Measurements from ENCODE around the gene ODAD2.

The ODAD2 gene

GRCh38 chr10:28020993-28021982 lies 22.4 kb upstream of the ODAD2 start:
- Histone ChIP-seq H3K36me3 (no peaks in the 10 kb centered on the region), H3K9me3 (ENCODE audit: severe bottlenecking) (no peaks in the 10 kb centered on the region), H3K4me3 (ENCODE audit: low read depth, low read length) (no peak overlapping the region), H3K27ac (no peak overlapping the region), H3K27me3 (ENCODE audit: insufficient read depth, low read depth, severe bottlenecking) (no peaks in the 10 kb centered on the region)
- DNase-seq: no peak
- no peak for TF ChIP-seq CTCF (IDR thresholded peaks at IDR 0.05; ENCODE audit: low read depth, low read length)

GRCh38 chr10:28020080-28020860 lies 21.4 kb upstream of the ODAD2 start:
- Histone ChIP-seq H3K36me3 (no peaks in the 10 kb centered on the region), H3K9me3 (ENCODE audit: severe bottlenecking) (no peaks in the 10 kb centered on the region), H3K27me3 (ENCODE audit: insufficient read depth, low read depth, severe bottlenecking) (no peaks in the 10 kb centered on the region), H3K4me3 (ENCODE audit: low read depth, low read length) (no peak overlapping the region), H3K27ac (no peak overlapping the region)
- no peak for DNase-seq
- TF ChIP-seq CTCF (IDR thresholded peaks at IDR 0.05; ENCODE audit: low read depth, low read length): no peak

- no peak for DNase-seq
- no peaks in the 10 kb centered on the region for H3K36me3 ChIP-seq
- no peak overlapping the region for H3K27ac ChIP-seq
- H3K9me3 ChIP-seq (ENCODE audit: severe bottlenecking): no peaks in the 10 kb centered on the region
- TF ChIP-seq CTCF (IDR thresholded peaks at IDR 0.05; ENCODE audit: low read depth, low read length): no peak
- H3K4me3 ChIP-seq (ENCODE audit: low read depth, low read length): no peak overlapping the region
- H3K27me3 ChIP-seq (ENCODE audit: insufficient read depth, low read depth, severe bottlenecking): no peaks in the 10 kb centered on the region
These were observed 15.8 kb upstream of the ODAD2 start for GRCh38 chr10:28014651-28015050.

GRCh38 chr10:28012990-28013515 lies 14.2 kb upstream of the ODAD2 start:
- Histone ChIP-seq H3K27me3 (ENCODE audit: insufficient read depth, low read depth, severe bottlenecking) (no peaks in the 10 kb centered on the region), H3K27ac (no peak overlapping the region), H3K36me3 (no peaks in the 10 kb centered on the region), H3K9me3 (ENCODE audit: severe bottlenecking) (no peaks in the 10 kb centered on the region), H3K4me3 (ENCODE audit: low read depth, low read length) (no peak overlapping the region)
- no peak for TF ChIP-seq CTCF (IDR thresholded peaks at IDR 0.05; ENCODE audit: low read depth, low read length)
- no peak for DNase-seq

- Histone ChIP-seq H3K4me3 (ENCODE audit: low read depth, low read length) (no peak overlapping the region), H3K36me3 (no peaks in the 10 kb centered on the region), H3K9me3 (ENCODE audit: severe bottlenecking) (no peaks in the 10 kb centered on the region), H3K27me3 (ENCODE audit: insufficient read depth, low read depth, severe bottlenecking) (no peaks in the 10 kb centered on the region), H3K27ac (no peak overlapping the region)
- DNase-seq: no peak
- no peak for TF ChIP-seq CTCF (IDR thresholded peaks at IDR 0.05; ENCODE audit: low read depth, low read length)
These were observed 11.9 kb upstream of the ODAD2 start for GRCh38 chr10:28010821-28011220.
